GM18909 (cell line): ENCODE results near the gene CAMK2A.

Experiments used
- ATAC-seq: cut with Tn5 transposase; IDR thresholded peaks from one replicate; pipeline ENCODE4 v1.9.1; 2021; ENCODE audit warnings: mild to moderate bottlenecking; ENCODE audit not compliant: unreplicated experiment, poor library complexity

CAMK2A gene

DNA sequence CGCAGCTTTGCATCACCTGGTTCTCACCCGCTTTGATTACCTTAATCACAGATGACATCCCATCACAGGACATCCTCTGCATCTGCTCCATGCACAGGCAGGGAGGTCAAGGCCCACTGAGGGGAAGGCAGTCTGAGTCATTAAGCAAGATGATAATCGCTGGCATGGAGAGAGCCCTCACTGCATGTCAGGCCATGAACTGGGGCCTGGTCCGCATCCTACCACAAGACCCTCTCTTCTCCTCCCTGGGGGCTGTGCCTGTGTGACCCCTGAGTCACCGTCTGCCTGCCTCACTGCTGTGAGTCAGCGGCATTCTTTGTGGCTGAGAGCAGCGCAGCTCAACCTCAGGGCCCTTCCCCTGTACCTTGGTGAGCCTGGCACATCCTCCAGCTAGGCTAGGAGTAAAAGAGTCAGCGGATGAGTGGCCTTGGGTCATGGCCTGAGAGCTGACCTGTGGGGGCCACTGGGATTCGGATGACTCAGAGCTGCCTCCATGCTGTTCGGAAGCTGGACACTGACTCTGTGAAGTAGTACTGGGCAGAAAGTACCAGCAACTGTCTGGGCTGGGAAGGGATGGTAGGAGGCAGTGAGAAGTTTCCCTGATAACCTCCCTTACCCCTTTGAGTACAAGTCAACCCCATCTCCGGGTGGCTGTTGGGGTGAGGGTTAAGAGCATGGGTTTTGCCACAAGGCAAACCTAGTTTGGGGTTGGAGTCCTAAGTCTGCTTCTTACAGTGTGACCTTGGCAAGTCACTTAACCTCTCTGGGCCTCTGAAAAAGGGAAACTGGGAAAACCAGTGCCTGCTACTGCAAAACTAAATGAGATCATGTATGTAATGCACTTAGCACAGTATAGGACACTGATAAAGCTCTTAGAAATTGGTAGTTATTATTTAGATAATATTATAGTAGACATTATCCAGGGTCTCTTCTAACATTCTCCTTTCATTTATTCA is 27.8 kb upstream of the CAMK2A start:
- no peak for ATAC-seq

DNA sequence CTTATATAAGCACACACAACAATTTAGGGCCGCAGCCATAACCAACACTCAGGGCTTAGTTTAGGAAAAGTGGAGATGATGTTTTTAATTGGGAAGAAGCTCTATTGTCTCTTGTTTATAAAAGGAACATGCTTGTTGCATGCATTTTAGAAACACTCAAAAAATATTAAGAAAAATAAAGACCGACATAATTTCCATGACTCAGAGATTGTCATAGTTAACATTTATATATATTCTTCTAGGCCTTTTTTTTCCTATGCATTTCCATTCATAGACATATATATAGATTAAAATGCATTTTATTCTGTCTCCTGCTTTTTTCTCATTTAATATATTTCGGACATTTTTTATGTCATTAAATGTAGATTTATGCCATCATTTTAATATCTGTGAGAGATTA is 26.7 kb upstream of the CAMK2A start:
- no peak for ATAC-seq

DNA sequence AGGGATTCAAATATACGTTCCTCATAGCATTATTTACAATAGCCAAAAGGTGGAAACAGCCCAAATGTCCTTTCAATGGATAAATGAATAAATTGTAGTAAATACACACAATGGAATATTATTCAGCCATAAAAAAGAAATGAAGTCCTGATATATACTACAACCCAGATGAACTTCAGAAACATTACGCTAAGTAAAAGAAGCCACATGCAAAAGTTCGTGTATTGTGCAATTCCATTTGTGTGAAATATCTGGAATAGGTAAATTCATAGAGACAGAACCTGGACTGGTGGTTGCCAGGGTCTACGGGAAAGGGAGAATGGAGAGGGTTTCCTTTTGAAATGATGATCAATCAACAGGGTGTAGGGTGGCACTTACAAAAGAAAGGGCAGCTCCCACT is 25.7 kb upstream of the CAMK2A start:
- ATAC-seq, result no peak

DNA sequence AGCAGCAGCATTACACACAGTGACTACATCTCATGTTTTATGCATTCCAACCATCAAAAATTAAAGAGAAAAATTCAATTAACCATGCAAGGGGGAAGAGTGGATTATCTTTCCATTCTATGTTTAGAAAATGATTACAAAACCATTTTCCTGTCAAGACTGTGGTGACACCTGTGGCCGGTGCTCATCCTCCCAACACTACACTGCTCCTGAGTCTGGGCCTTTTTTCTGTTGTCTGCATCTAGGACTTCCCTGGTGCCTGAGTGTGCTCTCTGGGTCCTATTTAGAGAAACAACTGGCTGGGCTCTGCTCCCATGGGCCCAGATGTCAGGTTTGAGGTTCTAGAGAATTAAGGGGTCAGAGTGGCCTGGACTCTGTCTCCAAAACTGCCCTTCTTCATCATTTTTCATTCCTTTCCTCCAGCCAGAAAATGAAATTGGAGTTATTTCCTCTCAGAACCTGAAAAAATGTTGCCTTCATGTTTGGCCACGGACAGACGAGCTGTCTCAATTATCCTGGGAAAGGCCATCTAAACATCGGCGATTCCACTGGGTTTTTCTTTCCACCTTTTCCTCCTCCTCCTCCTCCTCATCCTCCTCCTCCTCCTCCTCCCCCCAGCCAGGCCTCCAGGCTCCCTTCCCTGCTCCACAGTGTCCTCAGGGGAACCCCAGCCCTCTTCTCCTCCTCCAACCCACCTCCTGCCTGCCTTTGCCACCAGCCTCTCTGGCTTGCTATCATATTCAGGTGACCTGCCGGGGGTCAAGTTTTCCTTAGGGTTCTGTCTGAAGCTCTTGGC is 24.5 kb upstream of the CAMK2A start:
- ATAC-seq, result no peak

DNA sequence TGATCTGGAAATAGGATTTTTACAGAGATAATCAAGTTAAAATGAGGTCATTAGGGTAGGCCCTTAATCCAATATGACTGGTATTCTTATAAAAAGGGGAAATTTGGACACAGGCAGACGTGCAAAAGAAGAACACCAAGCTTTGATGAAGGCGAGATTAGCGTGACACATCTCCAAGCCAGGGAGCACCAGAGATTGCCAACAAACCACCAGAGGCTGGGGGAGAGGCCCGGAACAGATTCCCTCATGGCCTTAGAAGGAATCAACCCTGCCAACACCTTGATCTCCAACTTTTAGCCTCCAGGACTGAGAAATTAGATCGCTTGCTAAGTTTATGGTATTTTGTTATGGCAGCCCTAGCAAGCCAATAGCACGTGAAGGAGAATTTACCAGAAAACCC is 23.9 kb upstream of the CAMK2A start:
- no peak for ATAC-seq

DNA sequence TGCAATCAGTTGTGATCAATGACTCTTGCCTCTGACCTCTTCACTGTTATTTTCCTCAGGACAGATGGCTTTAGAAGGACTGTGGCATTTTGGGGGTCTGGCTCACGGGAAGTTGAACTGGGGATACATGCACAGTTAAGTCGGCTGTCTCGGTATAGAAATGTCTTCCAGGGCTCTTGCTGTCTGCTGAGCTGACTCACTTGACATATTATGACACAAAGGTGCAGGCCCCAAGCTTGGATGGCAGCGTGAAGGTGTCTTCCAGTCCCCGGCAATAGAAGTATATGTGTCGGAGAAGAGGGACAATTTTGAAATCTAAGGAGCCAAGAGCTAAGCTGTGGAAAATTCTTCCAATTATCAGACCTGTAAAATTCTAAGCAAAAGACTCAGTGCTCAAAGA is 22.9 kb upstream of the CAMK2A start:
- ATAC-seq, result no peak

DNA sequence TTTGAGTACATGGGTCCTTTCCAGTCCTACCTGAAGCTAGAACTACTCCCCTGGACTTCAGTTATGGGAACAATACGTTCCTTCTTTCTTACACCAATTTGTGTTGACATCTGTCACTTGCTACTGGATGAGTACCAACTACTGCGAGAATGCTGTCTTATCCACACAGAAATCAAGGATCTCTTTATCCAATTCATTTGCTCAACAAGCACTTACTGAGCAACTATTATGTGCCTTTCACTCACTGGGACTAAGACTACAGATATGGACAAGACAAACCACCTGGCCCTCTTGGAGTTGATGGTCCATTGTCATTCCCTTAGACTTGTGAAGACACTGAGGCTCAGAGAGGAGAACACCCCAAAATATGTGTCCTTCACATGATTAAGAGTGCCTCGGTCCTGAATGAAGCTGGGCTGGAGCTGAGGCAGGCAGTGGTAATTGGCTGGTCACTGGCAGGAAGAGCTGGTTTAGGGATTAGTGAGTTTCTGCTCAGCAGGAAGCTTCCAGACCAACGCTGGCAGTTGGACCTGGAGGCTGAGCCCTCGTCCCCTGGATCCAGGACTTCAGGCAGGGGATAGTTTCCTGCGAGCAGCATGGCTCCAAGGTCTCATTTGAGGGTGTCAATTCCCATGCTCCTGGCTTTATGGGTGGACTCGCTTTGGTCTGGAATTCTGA is 21.6 kb upstream of the CAMK2A start:
- no peak for ATAC-seq

DNA sequence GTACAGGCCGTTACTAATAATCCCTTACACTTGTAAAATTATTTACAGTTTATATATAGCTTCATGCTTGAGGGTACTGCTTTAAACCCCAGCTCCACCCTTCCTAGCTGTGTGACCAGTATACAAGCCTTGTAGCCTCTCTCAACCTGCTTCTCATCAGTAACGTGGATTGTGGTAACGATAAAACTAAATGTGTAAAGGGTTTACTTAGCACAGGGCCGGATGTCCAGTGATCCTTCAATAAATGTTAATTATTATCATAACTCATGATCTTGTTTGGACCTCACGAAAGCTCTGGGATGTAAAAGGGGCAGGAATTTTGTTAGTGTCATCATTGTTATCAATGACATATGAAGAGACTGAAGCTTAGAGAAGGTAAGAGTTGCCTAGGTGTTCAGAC is 20.7 kb upstream of the CAMK2A start:
- ATAC-seq, result no peak

DNA sequence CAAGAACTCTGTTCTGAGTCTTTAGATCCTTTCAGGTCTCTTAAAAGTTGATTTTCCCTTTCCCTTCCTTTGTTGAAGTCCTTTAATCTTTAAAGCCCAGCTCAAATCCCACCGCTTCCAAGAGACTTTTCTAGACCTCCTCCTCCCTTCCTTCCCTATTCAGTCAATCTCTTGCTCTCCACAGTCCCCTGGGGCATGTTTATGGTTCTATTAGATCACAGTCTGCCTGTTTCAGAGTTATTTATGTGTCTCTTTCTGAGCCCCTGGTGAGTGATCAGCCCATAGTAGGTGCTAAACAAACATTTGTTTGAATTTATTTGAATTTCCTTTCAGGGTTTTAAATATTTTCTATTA is 20.3 kb upstream of the CAMK2A start:
- ATAC-seq, result no peak

DNA sequence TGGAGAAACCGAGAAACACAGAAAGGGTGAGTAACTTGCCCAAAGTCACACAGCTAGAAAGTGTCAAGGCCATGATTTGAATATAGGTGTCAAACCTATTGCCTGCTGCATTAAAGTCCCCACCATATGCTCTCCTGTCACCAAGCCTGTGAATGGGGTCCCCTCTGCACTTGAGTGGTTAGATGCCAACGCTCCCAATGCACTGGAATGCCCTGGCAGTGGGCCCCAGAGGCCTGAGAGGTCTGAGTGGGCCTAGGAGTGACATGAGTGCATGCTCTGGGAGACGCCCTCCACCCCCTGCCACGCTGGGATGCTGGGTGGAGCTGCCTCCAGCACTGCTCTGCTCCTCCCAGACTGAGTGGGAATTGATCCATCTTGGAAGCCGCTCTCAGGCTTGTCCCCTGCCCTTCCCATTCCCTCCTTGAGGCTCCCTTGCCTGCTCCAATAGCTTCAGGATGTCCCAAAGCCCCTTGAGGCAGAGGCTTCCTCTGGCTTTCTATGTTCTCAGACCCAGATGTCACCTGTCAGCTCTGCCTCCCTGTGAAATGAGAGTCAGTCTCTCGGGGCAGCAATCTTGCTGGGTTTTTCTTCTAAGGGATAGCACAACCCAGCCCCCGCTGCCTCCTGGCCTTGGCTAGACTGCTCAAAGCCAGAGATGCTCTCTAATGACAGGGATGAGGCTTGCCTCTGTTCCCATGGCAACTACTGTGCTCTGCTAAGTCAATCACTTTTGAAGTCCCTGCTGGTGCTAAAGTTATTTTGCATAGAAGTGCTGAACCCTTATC is 19.7 kb upstream of the CAMK2A start:
- no peak for ATAC-seq

DNA sequence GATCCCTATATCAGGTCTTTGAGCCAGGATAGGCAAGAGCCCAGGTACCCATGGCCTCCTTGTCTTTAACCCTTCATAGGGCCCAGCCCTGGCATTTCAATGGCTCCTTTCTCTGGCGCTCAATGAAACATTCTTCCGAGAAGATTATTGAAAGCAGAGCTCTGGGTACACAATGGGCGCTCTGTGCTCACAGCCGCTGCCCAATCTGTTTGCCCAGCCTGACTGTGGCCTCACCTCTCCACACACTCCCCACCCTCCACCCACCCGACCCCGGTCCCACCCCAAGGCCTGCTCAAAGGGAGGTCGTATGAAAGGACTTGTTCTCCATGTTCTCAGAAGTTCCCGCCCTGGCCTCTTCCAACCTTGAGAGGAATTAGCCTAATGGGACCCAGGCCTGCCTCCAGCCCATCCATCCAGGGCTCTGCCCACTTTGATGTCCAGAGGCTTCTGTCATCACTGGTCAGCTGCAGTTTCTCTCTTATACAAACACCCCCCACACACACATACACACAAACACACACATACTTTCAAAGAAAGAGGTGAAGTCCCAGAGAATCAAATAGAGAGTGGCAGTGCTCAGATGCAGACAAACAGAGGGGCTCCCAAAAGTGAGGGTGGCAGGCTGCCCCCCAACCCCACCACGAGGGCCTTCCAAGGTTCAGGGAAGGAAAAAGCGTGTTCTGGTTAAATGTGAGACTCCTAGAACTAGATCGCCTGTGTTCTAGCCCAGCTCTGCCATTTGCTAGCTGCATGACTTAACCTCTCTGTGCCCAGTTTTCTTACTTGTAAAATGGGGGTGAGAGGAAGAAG is 18.2 kb upstream of the CAMK2A start:
- no peak for ATAC-seq

DNA sequence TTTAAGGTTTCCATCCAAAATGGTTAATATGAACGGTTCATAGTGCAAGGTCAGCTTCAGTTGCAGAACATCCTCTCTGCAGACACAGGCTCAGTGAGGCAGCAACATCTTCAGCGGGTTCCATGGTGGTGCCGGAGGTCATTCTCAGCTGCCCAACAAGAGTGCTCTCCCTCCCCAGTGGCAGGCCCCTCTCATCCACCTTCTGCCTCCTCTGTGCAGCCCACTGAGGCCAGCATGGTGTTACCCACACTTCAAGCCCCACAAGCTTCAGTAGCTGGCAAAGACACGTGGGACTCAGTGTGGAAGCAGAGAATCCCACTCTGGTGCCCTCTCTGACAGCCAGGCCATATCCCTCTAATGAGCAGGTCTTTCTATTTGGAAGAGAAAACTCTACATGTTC is 17.2 kb upstream of the CAMK2A start:
- ATAC-seq, result no peak

DNA sequence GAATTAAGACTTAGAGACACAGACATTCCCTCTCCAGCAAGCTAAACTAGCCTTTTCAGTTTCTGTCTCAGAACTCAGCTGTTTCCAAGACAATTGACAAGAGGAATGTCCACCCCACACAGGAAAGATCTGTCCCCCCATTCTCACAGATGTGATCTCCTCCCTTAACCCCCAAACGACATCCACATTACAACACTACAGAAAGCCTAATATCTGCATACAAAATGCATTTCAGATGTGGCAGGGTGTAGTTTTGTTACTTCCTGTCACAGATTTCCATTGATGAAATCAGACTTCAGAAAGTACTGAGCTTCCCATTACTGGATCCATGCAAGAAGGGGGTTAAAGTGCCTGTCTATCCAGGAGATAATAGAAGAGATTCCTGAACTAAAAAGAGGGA is 16.0 kb upstream of the CAMK2A start:
- ATAC-seq, result no peak

DNA sequence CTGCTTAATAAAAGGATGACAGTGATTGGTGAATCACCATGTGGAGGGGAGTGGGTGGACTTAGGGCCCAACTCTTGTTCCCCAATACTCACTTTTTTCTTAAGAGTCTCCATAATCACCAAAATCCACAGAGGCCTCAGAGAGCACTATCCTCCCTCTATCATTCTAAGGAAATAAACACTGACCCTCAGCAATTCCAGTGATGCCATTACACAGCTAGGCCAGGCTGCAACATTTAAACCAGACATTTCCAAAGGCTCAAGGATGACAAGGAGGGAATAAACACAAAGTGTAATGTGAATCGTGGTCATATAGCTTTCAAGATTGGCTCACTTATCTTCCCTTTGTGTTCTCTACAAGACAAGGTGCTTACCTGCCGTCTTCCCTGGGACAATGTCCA is 15.5 kb upstream of the CAMK2A start:
- ATAC-seq, result no peak

DNA sequence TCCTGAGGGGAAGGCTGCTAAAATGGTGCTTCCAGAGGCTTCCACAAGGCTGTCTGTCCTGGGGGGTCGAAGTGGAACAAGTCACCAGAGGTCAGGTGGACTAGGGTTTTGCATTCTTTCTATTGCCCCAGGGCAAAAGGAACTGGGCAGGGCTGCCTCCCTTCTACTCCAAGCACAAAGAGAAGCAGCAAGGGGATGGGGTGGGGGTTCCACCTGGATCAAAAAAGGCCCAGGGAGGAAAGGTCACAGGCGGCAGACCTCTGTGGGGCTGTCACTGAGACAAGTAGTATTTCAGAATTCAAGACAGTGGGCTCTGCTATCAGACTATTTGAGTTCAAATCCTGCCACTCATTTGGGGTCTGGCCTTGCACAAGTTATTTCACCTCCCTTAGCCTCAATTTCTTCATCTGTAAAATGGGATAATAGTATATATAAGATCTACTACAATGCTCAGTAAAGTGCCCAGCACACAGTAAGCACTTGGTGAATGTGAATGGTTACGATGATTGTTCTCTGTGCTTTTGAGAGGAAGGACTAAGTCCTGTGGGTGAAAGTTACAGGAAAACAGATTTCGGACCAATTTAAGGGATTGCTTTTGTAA is 15.0 kb upstream of the CAMK2A start:
- ATAC-seq, result no peak

DNA sequence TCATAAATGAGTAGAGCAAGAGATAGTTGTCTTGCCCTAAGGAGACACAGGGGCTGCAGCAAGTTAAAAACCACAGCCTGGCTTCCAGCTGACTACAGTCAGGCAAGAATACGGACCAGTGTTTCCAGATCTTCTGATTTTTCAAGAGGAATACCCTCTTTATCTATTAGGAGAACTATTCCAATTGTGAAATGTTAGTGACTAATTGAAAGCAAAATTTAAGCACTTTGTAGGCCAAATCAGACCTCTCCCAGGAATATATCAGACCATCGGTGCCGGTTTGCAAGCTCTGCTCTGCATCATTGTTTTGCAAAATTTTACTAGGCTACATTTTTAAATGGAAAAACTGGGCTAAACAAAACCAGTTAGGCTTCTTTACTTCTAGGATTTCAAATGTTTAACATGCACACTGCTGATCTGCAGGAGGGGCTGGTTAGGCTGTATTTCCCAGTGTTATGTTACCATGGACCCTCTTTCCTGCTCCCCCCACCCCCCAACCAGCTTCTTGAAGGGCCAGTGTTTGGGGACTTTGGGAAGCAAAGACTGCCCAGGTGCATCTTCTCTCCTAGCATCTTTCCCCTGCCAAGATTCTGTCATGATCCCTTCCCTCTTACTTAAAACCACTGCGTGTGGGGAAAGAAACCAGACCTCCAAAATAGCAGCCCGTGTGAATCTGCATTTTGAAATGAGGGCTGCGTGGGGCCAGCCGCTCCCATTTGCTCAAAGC is 14.2 kb upstream of the CAMK2A start:
- ATAC-seq, result no peak

DNA sequence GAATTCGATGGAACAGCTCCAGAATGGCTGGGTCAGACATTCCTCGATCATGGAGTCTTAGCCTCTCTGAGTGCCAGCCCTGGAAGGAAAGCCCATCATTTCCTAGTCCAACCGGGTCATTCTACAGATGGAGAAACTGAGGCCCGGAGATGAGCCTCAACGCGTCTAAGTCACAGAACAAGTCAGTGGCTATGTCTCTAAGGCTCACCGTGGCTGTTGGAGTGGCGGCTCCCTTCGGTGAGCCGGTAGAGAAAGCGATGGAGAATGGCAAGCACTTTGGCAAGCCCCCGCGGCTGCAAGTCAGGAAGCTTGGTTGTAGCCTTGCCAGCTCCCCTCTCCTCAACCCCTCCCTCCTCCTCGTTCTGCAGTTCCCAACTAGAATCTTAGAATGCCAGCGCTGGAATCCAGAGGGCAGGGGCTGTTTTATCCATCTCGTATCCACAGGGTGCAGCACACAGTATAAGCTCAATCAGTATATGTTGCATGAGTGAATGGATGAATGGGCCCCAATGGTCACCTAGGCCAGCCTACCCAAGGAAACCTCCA is 13.6 kb upstream of the CAMK2A start:
- ATAC-seq, result no peak
